ENCODE data around the gene IL34.

The IL34 gene

GRCh38 chr16:70685061-70685937 is 38.9 kb downstream of the IL34 start:
- Histone ChIP-seq H3K4me3 (peak overlapping the region; percentile 43 to 68 (median 59)), H3K27ac (peak overlapping the region in 20 of 21 experiments; percentile 14 to 94 (median 84))

- Histone ChIP-seq H3K4me3 (peak within 1 kb of the TSS; percentile 43 to 68 (median 59)), H3K27ac (peak within 1 kb of the TSS in 20 of 21 experiments; percentile 21 to 94 (median 84))
Observed at GRCh38 chr16:70685938-70686375, 39.6 kb downstream of the IL34 start, which contains the start of gene MTSS2. MTSS2 (minus strand) TSS chr16:70686053; CDS start chr16:70685791, 262 bp downstream.

GRCh38 chr16:70686376-70687101 is 40.2 kb downstream of the IL34 start:
- peak overlapping the region; percentile 15 to 64 (median 30) for H3K4me3 ChIP-seq
- peak overlapping the region in 20 of 21 experiments; percentile 21 to 94 (median 82) for H3K27ac ChIP-seq

- Histone ChIP-seq H3K4me3 (no peak overlapping the region), H3K27ac (peak overlapping the region in 14 of 21 experiments; percentile 61 to 91 (median 85))
Observed at GRCh38 chr16:70687102-70687511, 40.7 kb downstream of the IL34 start.

GRCh38 chr16:70687671-70688245 is 41.4 kb downstream of the IL34 start:
- H3K27ac ChIP-seq: peak overlapping the region in 20 of 21 experiments; percentile 26 to 91 (median 74)
- no peak overlapping the region for H3K4me3 ChIP-seq

GRCh38 chr16:70688246-70688742 is 41.9 kb downstream of the IL34 start:
- H3K4me3 ChIP-seq: no peak overlapping the region

GRCh38 chr16:70689035-70689969 is 42.9 kb downstream of the IL34 start:
- Histone ChIP-seq H3K4me3 (no peak overlapping the region), H3K27ac (peak overlapping the region in 16 of 21 experiments; percentile 18 to 91 (median 76))

More at GRCh38 chr16:70688246-70688742, 41.9 kb downstream of the IL34 start:
- H3K27ac ChIP-seq: peak overlapping the region in 20 of 21 experiments; percentile 26 to 91 (median 74)

GRCh38 chr16:70689970-70690891 is 43.9 kb downstream of the IL34 start:
- no peak overlapping the region for H3K4me3 ChIP-seq
- peak overlapping the region in 15 of 21 experiments; percentile 11 to 91 (median 76) for H3K27ac ChIP-seq

GRCh38 chr16:70691223-70692129 is 45.1 kb downstream of the IL34 start:
- no peak overlapping the region for H3K4me3 ChIP-seq
- peak overlapping the region in 20 of 21 experiments; percentile 36 to 91 (median 74) for H3K27ac ChIP-seq

GRCh38 chr16:70692130-70692872 is 45.9 kb downstream of the IL34 start:
- Histone ChIP-seq H3K4me3 (no peak overlapping the region), H3K27ac (peak overlapping the region in 20 of 21 experiments; percentile 48 to 91 (median 72))

- Histone ChIP-seq H3K27ac (peak overlapping the region in 19 of 21 experiments; percentile 10 to 91 (median 72)), H3K4me3 (no peak overlapping the region)
Observed at GRCh38 chr16:70692873-70693671, 46.7 kb downstream of the IL34 start.

GRCh38 chr16:70694088-70694867 is 47.9 kb downstream of the IL34 start:
- peak overlapping the region in 18 of 21 experiments; percentile 10 to 91 (median 72) for H3K27ac ChIP-seq
- no peak overlapping the region for H3K4me3 ChIP-seq

GRCh38 chr16:70694868-70695218 is 48.5 kb downstream of the IL34 start:
- Histone ChIP-seq H3K27ac (peak overlapping the region in 13 of 21 experiments; percentile 0 to 91 (median 77)), H3K4me3 (no peak overlapping the region)
